WERI-Rb-1 (cell line): ENCODE data around the gene WWOX.

ENCODE experiments used
- DNase-seq: peaks from one replicate; pipeline ENCODE4 v3.0.0-alpha.2; 2020
- H3K27ac ChIP-seq: fragments of 250-450 bp; sonication (Bioruptor Pico); 2 replicates; pipeline ENCODE4 v1.5.1; 2020; ENCODE audit warnings: mild to moderate bottlenecking, moderate library complexity
- H3K27me3 ChIP-seq: fragments of 250-450 bp; sonication (Bioruptor Pico); 2 replicates; pipeline ENCODE4 v1.5.1; 2021; ENCODE audit warnings: mild to moderate bottlenecking, low read depth, moderate library complexity; ENCODE audit not compliant: insufficient read depth, severe bottlenecking
- H3K36me3 ChIP-seq: fragments of 250-450 bp; sonication (Bioruptor Pico); 2 replicates; pipeline ENCODE4 v1.5.1; 2020; ENCODE audit warnings: mild to moderate bottlenecking, moderate library complexity
- H3K4me3 ChIP-seq: 2 replicates; pipeline ENCODE4 v1.5.1; 2011; ENCODE audit warnings: low read depth, mild to moderate bottlenecking, control low read depth, low read length
- H3K9me3 ChIP-seq: fragments of 250-450 bp; sonication (Bioruptor Pico); 2 replicates; pipeline ENCODE4 v1.5.1; 2021; ENCODE audit warnings: mild to moderate bottlenecking, moderate library complexity; ENCODE audit not compliant: severe bottlenecking
- CTCF ChIP-seq: IDR thresholded peaks from 2 replicates; pipeline ENCODE4 v1.5.1; 2011; ENCODE audit warnings: low read depth, mild to moderate bottlenecking, control low read depth, inconsistent platforms, low read length

Gene WWOX

GRCh38 chr16:78607022-78607421 lies 507.6 kb downstream of the WWOX start:
- Histone ChIP-seq H3K36me3 (no peaks in the 10 kb centered on the region), H3K4me3 (no peak overlapping the region), H3K27me3 (no peaks in the 10 kb centered on the region), H3K27ac (no peak overlapping the region), H3K9me3 (no peaks in the 10 kb centered on the region)
- TF ChIP-seq CTCF = no peak
- no peak for DNase-seq

GRCh38 chr16:78607465-78607864 lies 508.0 kb downstream of the WWOX start:
- Histone ChIP-seq H3K9me3 (no peaks in the 10 kb centered on the region), H3K4me3 (no peak overlapping the region), H3K27ac (no peak overlapping the region), H3K27me3 (no peaks in the 10 kb centered on the region), H3K36me3 (no peaks in the 10 kb centered on the region)
- no peak for DNase-seq
- no peak for TF ChIP-seq CTCF

- no peak overlapping the region for H3K4me3 ChIP-seq
- no peak overlapping the region for H3K27ac ChIP-seq
- H3K36me3 ChIP-seq = no peaks in the 10 kb centered on the region
- no peak for TF ChIP-seq CTCF
- H3K9me3 ChIP-seq = no peaks in the 10 kb centered on the region
- H3K27me3 ChIP-seq = no peaks in the 10 kb centered on the region
- no peak for DNase-seq
These were observed 508.9 kb downstream of the WWOX start for GRCh38 chr16:78608305-78608776.

GRCh38 chr16:78609402-78610274 lies 510.2 kb downstream of the WWOX start:
- no peaks in the 10 kb centered on the region for H3K27me3 ChIP-seq
- no peaks in the 10 kb centered on the region for H3K36me3 ChIP-seq
- no peaks in the 10 kb centered on the region for H3K9me3 ChIP-seq
- TF ChIP-seq CTCF = no peak
- no peak overlapping the region for H3K4me3 ChIP-seq
- H3K27ac ChIP-seq = no peak overlapping the region
- no peak for DNase-seq

GRCh38 chr16:78611318-78611717 lies 511.9 kb downstream of the WWOX start:
- DNase-seq = no peak
- TF ChIP-seq CTCF = no peak
- no peak overlapping the region for H3K27ac ChIP-seq
- H3K9me3 ChIP-seq = no peaks in the 10 kb centered on the region
- no peak overlapping the region for H3K4me3 ChIP-seq
- no peaks in the 10 kb centered on the region for H3K36me3 ChIP-seq
- no peaks in the 10 kb centered on the region for H3K27me3 ChIP-seq
